A673 (cell line): ENCODE data around the gene MAML2. TPM values are rescaled to one million over a fixed set of nuclear protein-coding genes. Genes with fewer than 3 reads are reported as not detected.

Experiments
- BruUV-seq: library from RNA; stranded (reverse); fragments of 400-500 nt; replicated peaks from 2 replicates; lab custom pipeline; 2021; lab: Mats Ljungman, UMichigan
- CTCF ChIA-PET: fragments of 300-600 bp; sonication (Branson Sonifier 250); formaldehyde crosslinking; loops from one replicate; lab custom pipeline; 2022; ENCODE audit warnings: antibody characterized with exemption; lab: Charles Lee
- POLR2A ChIA-PET: fragments of 300-600 bp; sonication (Branson Sonifier 250); formaldehyde crosslinking; loops from one replicate; lab custom pipeline; 2022; ENCODE audit warnings: antibody characterized with exemption; ENCODE audit not compliant: low non-redundant PET; lab: Charles Lee
- DNase-seq: peaks from one replicate; pipeline ENCODE4 v3.0.0-alpha.2; 2015; ENCODE audit warnings: low spot score
- H3K27ac ChIP-seq: fragments of 200-600 bp; sonication (generic); 2 replicates; pipeline ENCODE4 v1.5.1; 2016; ENCODE audit warnings: mixed run types, low read depth, mild to moderate bottlenecking, mixed read lengths, antibody characterized with exemption, low read length; ENCODE audit not compliant: poor library complexity, severe bottlenecking
- H3K27me3 ChIP-seq: fragments of 200-600 bp; sonication (generic); replicated peaks from 2 replicates; pipeline ENCODE4 v1.6.1; 2017; ENCODE audit warnings: mixed run types, low read depth, mild to moderate bottlenecking, mixed read lengths, antibody characterized with exemption, low read length; ENCODE audit not compliant: insufficient read depth, poor library complexity
- H3K36me3 ChIP-seq: fragments of 200-600 bp; sonication (generic); 2 replicates; pipeline ENCODE4 v1.6.1; 2016; ENCODE audit warnings: mixed run types, mild to moderate bottlenecking, mixed read lengths, antibody characterized with exemption, low read length; ENCODE audit not compliant: insufficient read depth, poor library complexity, severe bottlenecking
- H3K4me1 ChIP-seq: fragments of 200-600 bp; sonication (generic); 2 replicates; pipeline ENCODE4 v1.6.1; 2017; ENCODE audit warnings: mixed run types, mild to moderate bottlenecking, mixed read lengths, antibody characterized with exemption, low read length; ENCODE audit not compliant: insufficient read depth, poor library complexity, severe bottlenecking
- H3K4me3 ChIP-seq: fragments of 200-600 bp; sonication (generic); 2 replicates; pipeline ENCODE4 v1.5.1; 2016; ENCODE audit warnings: low read depth, mixed run types, mild to moderate bottlenecking, mixed read lengths, low read length; ENCODE audit not compliant: poor library complexity, severe bottlenecking
- H3K9me3 ChIP-seq: fragments of 200-600 bp; sonication (generic); 2 replicates; pipeline ENCODE4 v1.6.1; 2016; ENCODE audit warnings: mixed run types, low read depth, mild to moderate bottlenecking, mixed read lengths, antibody characterized with exemption, low read length; ENCODE audit not compliant: poor library complexity, severe bottlenecking
- CTCF ChIP-seq: fragments of 300-800, 200-600 bp; sonication (generic); conservative IDR thresholded peaks from 2 replicates; pipeline ENCODE4 v1.5.1; 2017; ENCODE audit warnings: low read depth, mild to moderate bottlenecking, antibody characterized with exemption, low read length, moderate library complexity, mixed read lengths
- EZH2 ChIP-seq: fragments of 200-600 bp; sonication (generic); IDR thresholded peaks from 2 replicates; pipeline ENCODE4 v1.6.1; 2017; ENCODE audit warnings: borderline replicate concordance, low read depth, mild to moderate bottlenecking, mixed read lengths, antibody characterized with exemption, low read length; ENCODE audit not compliant: poor library complexity, severe bottlenecking
- intact Hi-C: fragments of 100-400 bp; cut with micrococcal nuclease; formaldehyde crosslinking; loops from one replicate; pipeline ENCODE4 v1.10.0; 2022; ENCODE audit not compliant: unreplicated experiment
- total RNA-seq: library from RNA; stranded (reverse); gene quantifications from 2 replicates; pipeline ENCODE4 v1.2.3, GENCODE V29; 2021

The MAML2 gene
- total RNA-seq, 1 experiment from 2014 or later: 6.4 TPM

GRCh38 chr11:96057502-96057901 is 285.5 kb downstream of the MAML2 start:
- ChIA-PET CTCF (no interaction called here), POLR2A (no interaction called here)

DNA sequence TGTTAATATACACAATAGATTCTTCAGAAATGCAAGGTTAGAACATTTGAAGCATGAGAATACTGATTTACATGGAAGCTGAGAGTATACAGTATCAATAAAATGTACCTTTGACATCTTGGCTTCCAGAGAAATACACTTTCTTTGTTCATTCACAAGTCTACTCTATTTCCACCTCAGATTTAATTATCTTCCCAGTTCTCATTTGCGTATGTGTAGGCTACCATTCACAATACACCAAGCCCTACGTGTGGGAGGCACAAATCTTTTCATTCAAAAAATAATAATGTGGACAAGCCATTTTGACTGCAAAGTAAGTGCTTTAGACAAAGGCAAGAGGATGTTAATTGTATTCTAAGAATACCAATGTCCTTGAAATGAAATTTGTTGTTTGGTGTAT is 286.4 kb downstream of the MAML2 start:
- no peak for DNase-seq

More at GRCh38 chr11:96057502-96057901, 285.5 kb downstream of the MAML2 start:
- Histone ChIP-seq H3K27me3 (no peaks in the 10 kb centered on the region), H3K4me3 (no peak overlapping the region), H3K9me3 (no peaks in the 10 kb centered on the region), H3K36me3 (no peaks in the 10 kb centered on the region), H3K27ac (no peak overlapping the region), H3K4me1 (peaks cover 60% of the 10 kb centered on the region)
- BruUV-seq: no TSS peak
- TF ChIP-seq EZH2 (no peak), CTCF (no peak)
- intact Hi-C loops: no loop called here
- DNase-seq: no peak

GRCh38 chr11:96055706-96056387 is 287.1 kb downstream of the MAML2 start:
- H3K4me1 ChIP-seq: peaks cover 43% of the 10 kb centered on the region
- no TSS peak for BruUV-seq

More for the DNA sequence above, 286.4 kb downstream of the MAML2 start:
- TF ChIP-seq CTCF: no peak
- no peak for TF ChIP-seq EZH2
- no TSS peak for BruUV-seq
- intact Hi-C loops: no loop called here
- H3K4me3 ChIP-seq: no peak overlapping the region
- H3K27me3 ChIP-seq: no peaks in the 10 kb centered on the region
- ChIA-PET POLR2A (no interaction called here), CTCF (interaction anchor here (1.1 to 2.5 kb wide), 2 partner anchors 107 to 287 kb away, joined by 6 to 55 read pairs; partner anchors contain the start of gene MAML2)
- no peaks in the 10 kb centered on the region for H3K36me3 ChIP-seq
- H3K9me3 ChIP-seq: no peaks in the 10 kb centered on the region
- no peak overlapping the region for H3K27ac ChIP-seq
- peaks cover 51% of the 10 kb centered on the region for H3K4me1 ChIP-seq

More at GRCh38 chr11:96055706-96056387, 287.1 kb downstream of the MAML2 start:
- H3K9me3 ChIP-seq: no peaks in the 10 kb centered on the region
- H3K4me3 ChIP-seq: no peak overlapping the region
- no peak overlapping the region for H3K27ac ChIP-seq
- H3K36me3 ChIP-seq: no peaks in the 10 kb centered on the region
- intact Hi-C loops: loop anchor here (1.0 to 2.0 kb wide), 3 partner anchors 187 to 333 kb away; partner anchors contain the start of genes CCDC82 and MAML2
- CTCF ChIA-PET: interaction anchor here (0.9 to 2.5 kb wide), 9 partner anchors 37 to 338 kb away, joined by 3 to 55 read pairs (median 5); partner anchors contain the start of gene MAML2
- H3K27me3 ChIP-seq: no peaks in the 10 kb centered on the region
- POLR2A ChIA-PET: no interaction called here
- peak; percentile 41 for DNase-seq
- TF ChIP-seq EZH2: no peak
- no peak for TF ChIP-seq CTCF
